ENCODE results near the gene SH3BGRL.

GRCh38 chrX:81229229-81229628 lies 27.3 kb downstream of the SH3BGRL start:
- TF ChIP-seq POLR2A (conservative IDR thresholded peaks at IDR 0.05) (no peak), TCFL5 (CRISPR knock-in tag; conservative IDR thresholded peaks at IDR 0.05) (no peak), ZNF75A (CRISPR knock-in tag; IDR thresholded peaks at IDR 0.05) (no peak), TAF1 (IDR thresholded peaks at IDR 0.05; ENCODE audit: control insufficient read depth, extremely low read depth, insufficient read depth, low read length, severe bottlenecking) (no peak), POLR2B (IDR thresholded peaks at IDR 0.05; ENCODE audit: low read depth, partially characterized antibody) (no peak), EP300 (IDR thresholded peaks at IDR 0.05; ENCODE audit: low read length) (no peak), GATAD2A (IDR thresholded peaks at IDR 0.05) (no peak), HEY1 (CRISPR knock-in tag; IDR thresholded peaks at IDR 0.05; ENCODE audit: borderline replicate concordance) (no peak), NCOA2 (IDR thresholded peaks at IDR 0.05; ENCODE audit: partially characterized antibody in 2 of 2) (no peak), ZNF274 (IDR thresholded peaks at IDR 0.05; ENCODE audit: borderline replicate concordance, low read depth, low read length) (no peak), SPI1 (IDR thresholded peaks at IDR 0.05; ENCODE audit: borderline replicate concordance, low read depth, low read length) (no peak), FOXM1 (IDR thresholded peaks at IDR 0.05; ENCODE audit: low read depth) (no peak), FOXM1 (CRISPR knock-in tag; IDR thresholded peaks at IDR 0.05; ENCODE audit: low read depth) (no peak), ZNF780A (CRISPR knock-in tag; IDR thresholded peaks at IDR 0.05) (no peak), HDGF (IDR thresholded peaks at IDR 0.05) (no peak)
